NCI-H748 treated with DMSO at 0.1 percent for 48 hours (cell line): ENCODE measurements around the gene LTB.

Experiments
- DNase-seq: peaks from one replicate; lab custom pipeline; 2025; lab: John Stamatoyannopoulos, UW

The LTB gene

GRCh38 chr6:31582230-31582643 lies at the start of gene LTB:
Gene LTB, minus strand, starts transcription at chr6:31582424. Its CDS starts 7 bp downstream, at chr6:31582417.
- no peak for DNase-seq

GRCh38 chr6:31631681-31632278 lies 49.6 kb upstream of the LTB start:
- no peak for DNase-seq

- no peak for DNase-seq
Observed at GRCh38 chr6:31631209-31631608, 49.0 kb upstream of the LTB start.

- DNase-seq = no peak
Observed at GRCh38 chr6:31630177-31630934, 48.1 kb upstream of the LTB start.

- no peak for DNase-seq
Observed at GRCh38 chr6:31629014-31629413, 46.8 kb upstream of the LTB start.

- DNase-seq = no peak
Observed at GRCh38 chr6:31627690-31628287, 45.6 kb upstream of the LTB start.

- DNase-seq = no peak
Observed at GRCh38 chr6:31626952-31627351, 44.7 kb upstream of the LTB start.

- no peak for DNase-seq
Observed at GRCh38 chr6:31624070-31624469, 41.8 kb upstream of the LTB start.

GRCh38 chr6:31622684-31623091 lies 40.5 kb upstream of the LTB start:
- DNase-seq = no peak

- no peak for DNase-seq
Observed at GRCh38 chr6:31621991-31622390, 39.8 kb upstream of the LTB start.

- no peak for DNase-seq
Observed at GRCh38 chr6:31621320-31621939, 39.2 kb upstream of the LTB start.

- DNase-seq = peak; percentile 64
Observed at GRCh38 chr6:31620586-31621319, 38.5 kb upstream of the LTB start, which contains the start of gene PRRC2A. Gene PRRC2A, plus strand, starts transcription at chr6:31620715. Its CDS starts 2,075 bp downstream, at chr6:31622790.

GRCh38 chr6:31619805-31620585 lies 37.8 kb upstream of the LTB start:
- peak; percentile 99 for DNase-seq

GRCh38 chr6:31617010-31617409 lies 34.8 kb upstream of the LTB start:
- no peak for DNase-seq

GRCh38 chr6:31615748-31616147 lies 33.5 kb upstream of the LTB start:
- DNase-seq = no peak

- DNase-seq = no peak
Observed at GRCh38 chr6:31614684-31615578, 32.7 kb upstream of the LTB start, which contains the start of gene AIF1. Gene AIF1, plus strand, starts transcription at chr6:31615234. Its CDS starts 96 bp downstream, at chr6:31615330.

- no peak for DNase-seq
Observed at GRCh38 chr6:31614075-31614619, 31.9 kb upstream of the LTB start.

- no peak for DNase-seq
Observed at GRCh38 chr6:31610968-31611367, 28.7 kb upstream of the LTB start.

- DNase-seq = peak; percentile 98
Observed at GRCh38 chr6:31609519-31610406, 27.5 kb upstream of the LTB start.
